ENCODE measurements around the gene SLC26A11.
"Not testable (repeated sequence)": the region's sequence is repeated elsewhere in the genome, so short reads cannot be mapped to it uniquely, and the experiment has no call there.

The SLC26A11 gene

DNA sequence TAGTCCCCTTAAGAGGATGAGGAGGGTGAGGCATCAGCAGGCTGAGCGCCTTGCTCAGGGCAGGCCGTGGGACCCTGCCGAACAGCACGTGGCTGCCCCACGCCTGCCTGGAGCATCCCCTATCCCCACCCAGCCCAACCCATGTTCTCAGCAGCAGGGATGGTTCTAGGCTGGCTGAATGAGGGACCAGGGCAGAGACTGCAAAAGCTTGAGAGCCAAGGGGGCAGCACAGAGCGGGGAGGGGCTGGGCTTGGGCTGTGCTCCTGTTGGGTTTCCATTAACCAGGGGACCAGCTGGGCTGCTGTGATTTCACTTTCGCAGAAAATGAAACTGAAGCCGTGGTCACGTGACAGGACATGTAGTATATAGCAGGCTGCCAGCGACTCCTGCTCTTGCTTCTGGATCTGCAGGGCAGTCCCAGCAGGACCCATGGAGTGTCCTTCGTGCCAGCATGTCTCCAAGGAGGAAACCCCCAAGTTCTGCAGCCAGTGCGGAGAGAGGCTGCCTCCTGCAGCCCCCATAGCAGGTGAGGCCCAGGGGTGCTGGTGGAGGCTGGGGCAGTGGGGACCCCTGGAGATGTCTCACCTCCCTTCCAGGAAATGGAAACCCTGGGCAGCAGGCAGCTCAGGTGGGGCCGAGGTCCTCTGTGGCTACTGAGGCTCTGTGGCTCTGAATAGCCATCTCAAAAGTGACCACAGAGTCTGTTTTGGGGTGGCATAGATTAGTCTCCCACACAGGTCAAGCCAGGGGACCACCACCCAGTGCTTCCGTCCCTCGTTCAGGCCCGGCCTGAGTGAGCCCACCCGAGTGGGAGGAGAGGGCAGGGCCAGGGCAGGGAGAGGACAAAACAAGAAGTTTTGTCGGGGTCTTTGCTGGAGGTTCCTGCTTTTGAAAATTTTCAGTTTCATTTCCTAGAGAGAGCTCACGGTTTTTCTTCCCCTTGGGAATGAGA, 43.3 kb downstream of the SLC26A11 start:
- peak; percentile 81 for DNase-seq

DNA sequence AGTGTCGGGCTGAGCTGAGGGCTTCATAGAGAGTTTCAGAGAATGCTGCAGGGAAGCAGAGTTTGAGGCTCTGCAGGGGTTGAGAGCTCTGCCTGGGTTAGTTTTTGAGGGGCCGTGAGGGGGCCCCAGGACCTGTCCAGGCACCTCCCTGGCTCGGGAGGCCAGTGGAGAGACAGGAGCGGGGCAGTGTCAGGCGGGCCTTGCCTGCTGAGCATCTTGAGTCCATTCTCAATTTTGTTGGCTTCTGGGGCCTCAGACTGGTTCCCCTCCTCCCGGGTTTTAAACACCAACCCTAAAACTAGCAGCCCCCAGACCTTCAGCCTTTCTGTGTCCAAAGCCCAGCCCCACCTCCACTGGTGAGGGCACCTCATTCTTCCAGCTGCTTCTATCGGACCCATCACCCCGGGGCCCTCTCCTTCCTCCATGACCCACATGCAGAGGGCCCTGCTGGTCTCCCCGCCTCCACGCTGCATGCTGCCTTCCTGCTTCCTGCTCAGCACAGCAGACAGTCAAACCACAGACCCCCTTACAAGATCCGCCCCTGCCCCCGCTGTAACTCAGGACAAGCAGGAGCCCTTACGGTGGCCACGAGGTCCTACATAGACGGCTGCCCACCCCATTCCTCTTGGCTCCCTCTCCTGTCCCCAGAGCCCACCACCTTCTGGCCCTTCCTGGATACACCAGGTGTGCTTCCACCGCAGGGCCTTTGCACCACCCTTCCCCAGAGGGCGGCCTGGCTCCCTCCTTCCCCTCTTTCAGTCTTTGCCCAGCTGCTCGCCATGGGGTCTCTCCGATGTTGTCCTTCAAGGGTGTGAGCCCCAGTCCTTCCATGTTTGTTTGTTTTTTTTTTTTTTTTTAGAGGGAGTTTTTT, 44.2 kb downstream of the SLC26A11 start:
- peak; percentile 76 for DNase-seq

DNA sequence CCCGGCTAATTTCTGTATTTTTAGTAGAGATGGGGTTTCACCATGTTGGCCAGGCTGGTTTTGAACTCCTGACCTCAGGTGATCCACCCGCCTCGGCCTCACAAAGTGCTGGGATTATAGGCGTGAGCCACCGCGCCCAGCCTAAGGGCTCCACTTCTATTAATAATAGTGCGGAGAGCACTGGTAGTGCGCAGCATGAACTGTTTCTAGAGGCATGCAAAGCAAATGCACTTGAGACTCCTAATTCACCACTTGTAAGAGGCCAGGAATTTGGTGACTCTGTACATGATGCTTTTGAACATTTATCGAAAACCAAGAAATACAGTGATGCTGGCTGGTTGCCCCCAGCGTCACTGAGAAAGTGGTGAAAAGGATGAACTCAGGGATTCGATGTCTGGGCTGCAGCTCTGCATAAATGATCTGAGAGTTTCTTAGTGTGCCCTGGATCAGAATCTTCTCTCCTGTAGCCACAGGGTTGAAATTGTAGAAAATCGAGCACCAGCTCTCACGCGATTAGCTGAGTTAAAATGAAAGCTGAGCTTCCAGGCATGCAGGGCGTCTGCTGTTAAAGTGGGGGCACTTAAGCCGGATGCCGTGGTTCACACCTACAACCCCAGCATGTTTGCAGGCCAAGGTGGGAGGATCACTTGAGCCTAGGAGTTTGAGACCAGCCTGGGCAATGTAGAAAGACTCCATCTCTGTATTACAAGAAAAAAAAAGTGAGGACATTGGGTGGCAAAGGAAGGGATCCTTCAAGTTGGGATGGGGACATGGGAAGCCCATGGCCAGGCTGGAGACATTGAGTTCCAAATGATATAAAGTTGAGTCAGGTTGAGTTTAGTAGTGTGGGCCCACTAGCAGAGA, 45.2 kb downstream of the SLC26A11 start:
- DNase-seq: peak; percentile 78

DNA sequence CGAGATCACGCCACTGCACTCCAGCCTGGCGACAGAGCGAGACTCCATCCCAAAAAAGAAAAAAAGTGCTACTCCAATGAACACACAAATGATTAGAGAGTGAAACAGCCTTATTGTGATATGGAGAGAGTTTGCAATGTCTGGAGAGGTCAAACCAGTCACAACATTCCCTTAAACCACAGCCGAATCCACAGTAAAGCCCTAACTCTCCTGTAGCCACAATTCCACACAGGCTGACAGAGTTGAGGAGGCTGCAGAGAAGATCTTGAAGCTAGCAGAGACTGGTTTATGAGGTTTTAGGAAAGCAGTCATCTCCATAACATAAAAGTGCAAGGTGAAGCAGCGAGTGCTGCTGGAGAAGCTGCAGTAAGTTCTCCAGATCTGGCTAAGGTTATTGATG, 47.2 kb downstream of the SLC26A11 start:
- no peak for DNase-seq

DNA sequence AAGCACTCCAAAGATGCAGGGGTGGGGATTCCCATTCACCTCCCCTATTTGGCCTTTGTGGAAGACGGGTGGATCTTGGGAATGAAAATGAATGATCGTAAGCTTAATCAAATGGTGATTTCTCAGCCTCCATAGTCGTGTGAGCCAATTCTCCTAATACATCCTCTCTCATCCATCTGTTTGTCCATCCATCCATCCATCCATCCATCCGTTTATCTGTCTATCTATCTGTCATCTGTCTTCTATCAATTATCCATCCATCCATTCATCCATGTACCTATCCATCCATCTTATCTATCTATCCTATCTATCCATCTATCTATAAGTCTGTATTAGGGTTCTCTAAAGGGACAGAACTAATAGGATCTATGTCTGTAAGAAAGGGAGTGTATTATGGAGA, 48.2 kb downstream of the SLC26A11 start:
- DNase-seq: no peak

DNA sequence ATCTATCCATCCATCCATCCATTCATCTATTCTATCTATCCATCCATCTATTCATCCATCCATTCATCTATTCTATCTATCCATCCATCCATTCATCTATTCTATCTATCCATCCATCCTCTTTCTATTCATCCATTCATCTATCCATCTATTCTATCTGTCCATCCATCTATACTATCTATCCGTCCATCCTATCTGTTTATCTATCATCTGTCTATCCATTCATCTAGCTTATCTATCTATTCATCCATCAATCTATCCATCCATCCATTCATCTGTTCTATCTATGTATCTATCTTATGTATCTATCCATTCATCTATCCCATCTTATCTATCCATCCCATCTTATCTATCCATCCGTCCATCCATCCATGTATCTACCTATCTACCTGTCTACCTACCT, 49.2 kb downstream of the SLC26A11 start:
- DNase-seq: no peak

DNA sequence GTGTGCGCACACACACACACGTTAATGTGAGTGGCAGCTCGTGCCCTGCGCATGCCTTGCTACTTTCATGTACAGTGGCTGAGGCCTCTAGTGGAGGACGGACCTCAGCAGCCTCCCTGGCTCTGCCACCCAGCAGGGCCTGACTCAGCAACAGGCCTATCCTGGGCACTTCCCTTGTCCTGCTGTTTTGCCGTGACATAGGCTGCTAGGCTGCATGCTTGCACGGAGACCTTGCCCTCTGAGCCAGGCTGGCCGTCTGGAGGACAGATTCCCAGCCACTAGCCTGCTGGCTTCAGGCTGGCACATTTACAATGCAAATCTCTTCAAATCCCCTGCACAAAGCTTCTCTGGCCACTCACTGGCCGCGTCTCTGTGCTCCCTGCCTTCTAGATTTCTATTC, 49.9 kb downstream of the SLC26A11 start:
- no peak for DNase-seq

DNA sequence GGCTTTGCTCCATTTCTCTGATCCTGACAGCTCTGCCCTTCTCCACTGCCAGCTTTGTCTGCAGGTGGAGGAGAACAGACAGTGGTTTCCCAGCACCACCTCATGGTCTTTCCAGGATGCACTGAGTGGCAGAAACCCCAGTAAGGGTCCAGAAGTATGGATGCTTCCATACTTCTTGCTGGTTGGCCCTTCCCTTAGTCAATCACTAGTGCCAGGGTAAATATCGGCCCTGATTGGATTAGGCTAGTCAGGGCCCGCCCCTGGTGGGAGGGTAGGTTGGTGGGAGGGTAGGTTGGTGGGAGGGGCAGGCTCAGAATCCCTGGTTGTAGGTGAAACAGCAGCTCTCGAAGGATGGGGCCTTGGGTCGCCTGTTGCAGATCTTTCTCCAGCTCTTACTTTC, 50.6 kb downstream of the SLC26A11 start:
- no peak for DNase-seq

DNA sequence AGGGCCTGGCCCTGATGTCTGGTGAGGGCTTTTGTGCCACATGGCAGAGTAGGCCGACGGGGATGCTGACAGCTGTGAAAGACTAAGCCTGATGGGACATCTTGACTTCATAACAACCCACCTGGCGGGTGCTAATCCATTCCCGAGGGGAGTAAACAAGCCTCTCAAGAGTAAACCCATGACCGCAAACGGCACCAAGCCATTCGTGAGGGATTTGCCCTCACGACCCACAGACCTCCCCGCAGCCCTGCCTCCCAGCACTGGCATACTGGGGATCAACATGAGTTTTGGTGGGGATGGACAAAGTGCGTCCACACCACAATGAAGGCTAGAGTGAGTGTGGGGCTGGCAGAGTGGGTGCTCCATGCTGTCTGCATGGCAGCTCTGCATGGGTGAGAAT, 52.1 kb downstream of the SLC26A11 start:
- DNase-seq: no peak

DNA sequence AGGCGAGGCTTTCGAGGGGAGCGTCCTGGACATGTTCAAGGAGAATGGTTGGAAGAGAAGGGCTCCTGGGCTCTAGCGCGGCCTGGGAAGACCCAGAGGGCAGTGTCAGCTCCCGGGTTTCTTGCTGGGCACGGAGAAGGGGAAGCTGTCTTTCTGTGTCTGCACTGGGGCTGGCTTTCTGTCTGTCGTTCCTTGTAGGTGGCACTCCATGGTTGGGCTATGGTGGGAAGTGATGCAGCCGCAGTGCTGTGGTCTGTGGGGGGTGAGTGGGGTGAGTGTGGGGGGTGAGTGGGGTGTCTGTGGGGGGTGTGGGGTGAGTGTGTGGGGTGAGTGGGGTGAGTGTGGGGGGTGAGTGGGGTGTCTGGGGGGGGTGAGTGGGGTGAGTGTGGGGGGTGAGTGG, 54.1 kb downstream of the SLC26A11 start:
- DNase-seq: no peak

DNA sequence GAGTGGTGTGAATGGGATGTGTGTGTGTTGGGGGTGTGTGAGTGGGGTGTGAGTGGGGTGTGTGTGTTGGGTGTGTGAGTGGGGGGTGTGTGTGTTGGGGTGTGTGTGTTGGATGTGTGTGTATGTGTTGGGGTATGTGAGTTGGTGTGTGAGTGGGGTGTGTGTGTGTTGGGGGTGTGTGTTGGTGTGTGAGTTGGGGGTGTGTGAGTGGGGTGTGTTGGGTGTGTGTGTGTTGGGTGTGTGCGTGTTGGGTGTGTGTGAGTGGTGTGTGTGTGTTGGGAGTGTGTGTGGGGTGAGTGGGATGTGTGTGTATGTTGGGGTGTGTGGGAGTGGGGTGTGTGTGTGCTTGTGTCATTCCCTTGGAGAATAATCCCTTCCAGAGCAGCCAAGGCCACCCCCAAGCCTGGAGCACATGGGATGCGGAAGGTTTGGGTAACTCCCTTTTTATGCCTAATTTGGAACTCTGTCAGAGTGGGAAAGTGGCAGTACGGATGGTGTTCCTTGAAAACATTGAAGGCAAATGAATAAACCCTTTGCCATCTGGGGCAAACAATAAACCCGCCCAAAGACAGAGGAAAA, 54.7 kb downstream of the SLC26A11 start:
- no peak for DNase-seq

DNA sequence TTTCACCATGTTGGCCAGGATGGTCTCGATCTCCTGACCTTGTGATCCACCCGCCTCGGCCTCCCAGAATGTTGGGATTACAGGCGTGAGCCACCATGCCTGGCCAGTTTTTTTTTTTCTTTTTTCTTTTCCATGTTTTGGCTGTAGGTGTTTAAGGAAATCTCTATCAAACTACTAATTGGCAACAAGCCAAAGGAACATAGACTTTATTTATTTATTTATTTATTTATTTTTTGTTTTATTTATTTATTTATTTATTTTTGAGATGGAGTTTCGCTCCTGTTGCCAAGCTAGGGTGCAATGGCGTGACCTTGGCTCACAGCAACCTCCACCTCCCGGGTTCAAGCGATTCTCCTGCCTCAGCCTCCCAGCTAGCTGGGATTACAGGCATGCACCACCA, 55.6 kb downstream of the SLC26A11 start:
- not testable (repeated sequence) for DNase-seq

DNA sequence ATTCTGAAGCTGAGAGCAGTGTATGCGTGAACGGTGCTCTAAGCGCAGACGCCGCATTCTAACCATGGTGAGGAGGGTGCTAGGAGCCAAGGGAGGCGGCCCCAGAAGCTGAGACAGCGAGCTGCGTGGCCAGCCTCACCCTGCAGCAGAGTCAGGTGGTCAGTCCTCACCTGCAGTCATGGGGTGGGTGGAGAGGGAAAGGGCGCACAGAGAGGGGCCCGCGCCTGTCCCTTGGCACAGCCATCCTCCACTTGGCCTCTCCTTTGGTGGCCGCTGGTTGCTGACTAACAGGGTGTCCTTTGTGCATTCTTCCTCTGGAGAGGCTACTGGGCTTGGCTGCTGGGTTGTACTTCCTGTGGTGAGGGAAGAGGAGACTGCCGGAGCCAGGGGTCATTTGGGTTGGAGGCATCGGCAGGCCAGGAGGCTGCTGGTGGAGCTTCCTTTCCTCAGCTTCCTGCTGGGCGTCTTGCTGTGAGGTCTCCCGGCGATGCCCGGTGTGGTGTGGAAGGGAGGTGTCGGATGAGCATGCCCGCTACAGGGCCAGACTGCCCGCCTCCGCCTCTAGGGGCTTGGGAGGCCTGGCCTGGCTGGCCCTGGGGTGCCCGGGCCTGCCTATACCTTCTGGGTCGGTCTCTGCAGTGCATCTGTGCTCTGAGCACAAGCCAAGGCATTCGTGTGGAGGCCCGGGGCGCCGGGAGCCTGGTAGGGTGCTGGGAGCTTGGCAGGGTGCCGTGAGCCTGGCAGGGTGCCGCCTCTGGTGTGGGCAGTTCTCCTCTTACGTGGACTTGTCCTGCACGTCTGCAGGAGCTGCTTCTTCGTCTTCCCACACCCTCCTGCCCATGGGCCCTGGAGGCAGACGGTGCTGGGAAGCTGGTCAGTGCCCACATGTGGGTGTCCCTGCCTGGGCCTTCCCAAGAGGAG, 57.8 kb downstream of the SLC26A11 start:
- DNase-seq: no peak

DNA sequence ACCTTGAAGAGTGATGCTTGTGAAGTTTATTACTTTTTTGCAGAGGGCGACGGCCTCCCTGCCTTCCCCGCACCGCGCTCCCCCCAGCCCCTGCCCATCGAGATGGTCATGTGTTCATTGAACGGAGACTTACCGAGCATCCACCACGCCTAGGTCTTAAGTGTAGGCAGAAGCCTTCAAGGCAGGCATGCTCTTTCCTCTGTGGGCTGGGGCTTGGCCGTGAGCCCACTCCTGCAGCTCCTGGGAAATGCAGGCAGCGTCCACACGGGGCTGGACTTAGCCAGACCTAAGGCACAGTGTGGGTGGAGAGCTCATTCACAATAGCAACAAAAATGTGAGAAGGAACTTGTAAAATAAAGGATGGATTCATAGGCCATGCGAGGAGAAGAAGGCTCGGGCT, 59.7 kb downstream of the SLC26A11 start:
- DNase-seq: no peak

DNA sequence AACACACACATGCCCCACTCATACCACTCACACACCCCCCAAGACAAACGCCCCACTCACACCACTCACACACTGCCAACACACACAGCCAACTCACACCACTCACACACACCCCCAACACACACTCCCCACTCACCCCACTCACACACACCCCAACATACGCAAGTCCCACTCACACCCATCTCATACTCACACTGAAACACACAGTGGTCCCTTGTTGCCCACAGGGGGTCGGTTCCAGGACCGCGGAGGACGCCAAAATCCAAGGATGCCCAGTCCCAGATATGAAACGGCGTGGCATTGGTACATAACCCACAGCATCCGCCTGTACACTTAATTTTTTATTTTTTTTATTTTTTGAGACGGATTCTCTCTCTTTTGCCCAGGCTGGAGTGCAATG, 61.3 kb downstream of the SLC26A11 start:
- DNase-seq: no peak

DNA sequence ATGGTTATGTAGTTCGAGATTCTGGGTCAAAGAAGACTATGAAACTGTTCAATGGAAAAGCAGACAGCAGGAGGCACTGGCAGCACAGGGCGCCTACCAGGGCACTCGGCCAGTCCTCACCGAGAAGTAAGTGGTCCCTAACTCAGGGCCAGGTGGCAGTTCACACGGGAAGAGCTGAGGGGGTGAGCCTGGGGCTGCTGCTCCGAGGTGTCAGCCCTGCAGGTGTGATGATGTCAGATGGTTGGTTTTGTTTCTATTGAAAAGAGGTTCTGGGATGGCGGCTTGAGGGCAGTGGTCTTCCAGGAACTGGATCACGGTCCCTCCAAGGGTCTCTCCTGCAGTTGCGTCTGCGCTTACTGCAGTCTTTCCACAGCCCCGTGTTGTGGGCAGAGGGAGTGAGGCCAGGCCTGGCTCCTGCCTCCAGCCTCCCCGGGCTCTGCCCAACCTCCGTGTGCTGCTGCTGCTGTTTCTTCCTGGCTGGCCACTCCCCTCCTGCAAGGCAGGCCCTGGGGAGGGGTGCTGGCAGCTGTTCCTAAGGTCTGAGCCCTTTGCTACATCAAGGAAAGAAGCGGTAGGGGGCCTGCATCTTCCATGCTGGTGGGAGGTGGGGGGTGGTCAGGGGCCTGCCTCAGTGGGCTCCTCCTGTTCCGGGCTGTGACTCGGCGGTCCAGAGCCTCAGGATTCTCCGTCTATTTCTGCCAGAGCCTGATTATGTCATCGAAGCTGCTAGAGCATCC, 63.1 kb downstream of the SLC26A11 start:
- DNase-seq: no peak

DNA sequence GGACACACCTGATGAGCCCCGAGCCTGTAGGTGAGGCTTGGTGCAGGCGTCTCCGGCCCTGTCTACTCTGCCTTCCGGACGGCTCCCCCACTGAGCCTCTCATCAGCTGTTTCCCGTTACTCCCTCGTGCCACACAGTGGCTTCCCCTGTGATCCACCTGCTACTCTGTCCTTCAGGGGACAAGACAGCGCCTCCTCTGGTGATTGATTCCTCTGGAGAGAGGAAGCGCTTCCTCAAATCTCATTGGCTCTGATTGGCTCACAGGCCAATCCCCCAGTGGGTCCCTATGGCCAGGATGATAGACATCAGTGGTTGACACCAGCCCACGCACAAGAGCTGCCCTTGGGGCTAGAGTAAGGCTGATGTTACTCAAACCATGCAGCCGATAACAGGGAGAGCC, 64.4 kb downstream of the SLC26A11 start:
- DNase-seq: no peak

DNA sequence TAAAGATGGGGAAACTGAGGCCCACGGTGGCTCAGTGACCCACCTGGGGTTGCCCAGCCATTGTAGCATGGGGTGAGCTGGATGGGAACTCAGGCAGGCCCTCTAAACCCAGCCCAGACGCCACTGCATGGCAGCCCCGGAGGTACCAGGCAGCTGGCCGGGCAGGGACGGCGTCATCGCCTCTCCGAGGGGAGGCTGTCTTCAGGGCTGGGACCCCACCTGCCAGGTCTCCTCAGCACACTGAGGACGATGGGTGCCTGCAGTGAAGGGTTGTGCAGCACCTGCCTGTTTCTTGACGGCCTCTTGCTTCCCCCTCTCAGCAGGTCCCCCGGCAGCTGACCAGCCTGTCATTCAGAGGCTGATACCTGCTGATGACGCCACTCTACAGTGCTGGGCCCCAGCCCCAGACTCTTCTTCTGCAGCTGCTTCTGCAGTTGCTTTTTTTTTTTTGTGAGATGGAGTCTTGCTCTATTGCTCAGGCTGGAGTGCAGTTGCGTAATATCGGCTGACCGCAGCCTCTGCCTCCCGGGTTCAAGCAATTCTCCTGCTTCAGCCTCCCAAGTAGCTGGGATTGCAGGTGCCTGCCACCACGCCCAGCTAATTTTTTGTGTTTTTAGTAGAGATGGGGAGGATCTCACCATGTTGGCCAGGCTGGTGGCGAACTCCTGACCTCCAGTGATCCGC, 65.2 kb downstream of the SLC26A11 start:
- no peak for DNase-seq

DNA sequence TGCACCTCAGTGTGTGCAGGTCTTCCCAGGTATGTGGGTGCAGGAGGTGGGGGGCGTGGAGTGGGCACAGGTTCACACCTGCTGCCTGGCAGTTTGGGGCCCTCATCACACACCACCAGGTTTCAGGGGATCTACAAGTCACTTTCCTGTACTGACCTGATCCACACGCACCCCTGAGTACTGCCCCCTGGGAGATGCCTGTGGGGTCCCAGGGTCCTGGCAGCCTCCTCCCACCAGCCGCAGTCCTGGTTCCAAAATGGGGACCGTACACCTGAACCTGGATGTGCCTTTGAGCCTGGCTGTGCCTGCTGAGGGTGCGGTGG, 66.4 kb downstream of the SLC26A11 start:
- DNase-seq: no peak

DNA sequence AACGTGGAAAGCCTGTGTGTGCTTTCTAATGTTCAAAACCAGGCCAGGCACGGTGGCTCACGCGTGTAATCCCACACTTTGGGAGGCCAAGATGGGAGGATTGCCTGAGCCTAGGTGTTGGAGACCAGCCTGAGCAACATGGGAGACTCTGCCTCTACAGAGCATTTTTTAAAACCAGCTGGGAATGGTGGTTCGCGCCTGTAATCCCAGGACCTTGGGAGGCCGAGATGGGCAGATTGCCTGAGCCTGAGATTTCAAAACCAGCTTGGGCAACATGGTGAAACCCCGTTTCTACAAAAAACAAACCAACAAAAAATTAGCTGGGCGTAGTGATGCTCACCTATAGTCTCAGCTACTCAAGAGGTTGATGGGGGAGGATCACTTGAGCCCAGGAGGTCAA, 66.8 kb downstream of the SLC26A11 start:
- DNase-seq: no peak
